Esophagus muscularis mucosa (tissue), 3 donors: ENCODE measurements around the gene ANKS1B.

Source experiments
- POLR2A ChIP-seq: fragments of 450-650 bp; IDR thresholded peaks from one replicate; pipeline ENCODE4 v1.6.1; 2017; ENCODE audit warnings: antibody characterized with exemption, moderate library complexity, mild to moderate bottlenecking, low read depth
- POLR2AphosphoS5 ChIP-seq, 2 donors: sonication (generic); formaldehyde crosslinking; IDR thresholded peaks; one replicate each; pipeline ENCODE4 v1.6.1; 2017; ENCODE audit warnings: antibody characterized with exemption in 2 of 2
- TF ChIP-seq, protein P1 (sequence below), 3 experiments: fragments of 200-600 bp in 2 of 3; fragments of 450-650 bp in 1 of 3; sonication (generic) in 2 of 3; IDR thresholded peaks; one replicate each; pipeline ENCODE4 v1.5.1; 2017 to 2019; ENCODE audit warnings: antibody characterized with exemption in 3 of 3, mild to moderate bottlenecking in 2 of 3, moderate library complexity in 1 of 3

DNA sequence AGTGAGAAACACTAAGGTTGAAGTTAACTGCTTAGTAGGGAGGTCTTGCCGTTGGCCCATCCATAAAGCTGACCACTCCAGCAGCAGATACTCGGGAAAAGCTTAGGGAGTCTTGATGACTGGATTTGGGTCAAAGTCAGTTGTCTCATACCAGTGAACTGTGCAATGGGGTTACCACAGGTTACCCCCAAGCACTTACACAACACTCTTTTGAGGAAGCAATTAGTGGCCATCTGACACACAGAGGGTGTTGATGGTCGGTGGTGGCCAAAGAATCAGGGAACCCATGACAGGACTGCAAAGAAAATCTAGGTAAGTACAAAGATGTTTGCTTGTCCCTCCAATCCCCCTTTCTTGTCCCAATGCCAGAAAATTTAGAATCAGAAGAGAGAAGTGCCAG, 929.4 kb downstream of the ANKS1B start:
- TF ChIP-seq, protein P1, sequence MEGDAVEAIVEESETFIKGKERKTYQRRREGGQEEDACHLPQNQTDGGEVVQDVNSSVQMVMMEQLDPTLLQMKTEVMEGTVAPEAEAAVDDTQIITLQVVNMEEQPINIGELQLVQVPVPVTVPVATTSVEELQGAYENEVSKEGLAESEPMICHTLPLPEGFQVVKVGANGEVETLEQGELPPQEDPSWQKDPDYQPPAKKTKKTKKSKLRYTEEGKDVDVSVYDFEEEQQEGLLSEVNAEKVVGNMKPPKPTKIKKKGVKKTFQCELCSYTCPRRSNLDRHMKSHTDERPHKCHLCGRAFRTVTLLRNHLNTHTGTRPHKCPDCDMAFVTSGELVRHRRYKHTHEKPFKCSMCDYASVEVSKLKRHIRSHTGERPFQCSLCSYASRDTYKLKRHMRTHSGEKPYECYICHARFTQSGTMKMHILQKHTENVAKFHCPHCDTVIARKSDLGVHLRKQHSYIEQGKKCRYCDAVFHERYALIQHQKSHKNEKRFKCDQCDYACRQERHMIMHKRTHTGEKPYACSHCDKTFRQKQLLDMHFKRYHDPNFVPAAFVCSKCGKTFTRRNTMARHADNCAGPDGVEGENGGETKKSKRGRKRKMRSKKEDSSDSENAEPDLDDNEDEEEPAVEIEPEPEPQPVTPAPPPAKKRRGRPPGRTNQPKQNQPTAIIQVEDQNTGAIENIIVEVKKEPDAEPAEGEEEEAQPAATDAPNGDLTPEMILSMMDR (IDR thresholded peaks at IDR 0.05) = no peak
- TF ChIP-seq POLR2AphosphoS5 (IDR thresholded peaks at IDR 0.05) (no peak), POLR2A (no peak)
